Skeletal muscle cell (primary cell): Measurements from ENCODE around the gene CACNA1H.

Experiments
- DNase-seq: peaks from one replicate; pipeline ENCODE4 v3.0.0-alpha.2; 2010; ENCODE audit warnings: low read depth
- H3K4me3 ChIP-seq: 2 replicates; pipeline ENCODE4 v1.5.1; 2011; ENCODE audit warnings: low read depth, mild to moderate bottlenecking, control low read depth, low read length, moderate library complexity

CACNA1H gene

DNA sequence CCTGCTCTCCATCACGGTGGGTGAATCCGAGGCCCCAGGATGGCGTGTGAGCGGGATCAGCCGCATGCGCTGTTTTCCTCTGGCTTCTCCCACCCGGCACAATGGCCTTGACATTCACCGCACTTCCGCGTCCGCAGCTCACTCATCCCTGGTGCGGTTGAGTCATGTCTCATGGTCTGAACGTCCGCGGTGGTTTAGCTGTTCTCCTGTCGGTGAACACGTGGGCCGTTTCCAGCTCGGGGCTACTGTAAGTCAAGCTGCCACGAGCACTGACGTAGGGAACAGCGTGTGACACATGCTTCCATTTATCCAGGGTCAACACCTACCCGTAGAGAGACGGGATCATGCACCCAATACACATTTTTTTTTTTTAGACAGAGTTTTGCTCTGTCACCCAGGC lies 15.3 kb upstream of the CACNA1H start:
- no peak overlapping the region for H3K4me3 ChIP-seq
- no peak for DNase-seq

DNA sequence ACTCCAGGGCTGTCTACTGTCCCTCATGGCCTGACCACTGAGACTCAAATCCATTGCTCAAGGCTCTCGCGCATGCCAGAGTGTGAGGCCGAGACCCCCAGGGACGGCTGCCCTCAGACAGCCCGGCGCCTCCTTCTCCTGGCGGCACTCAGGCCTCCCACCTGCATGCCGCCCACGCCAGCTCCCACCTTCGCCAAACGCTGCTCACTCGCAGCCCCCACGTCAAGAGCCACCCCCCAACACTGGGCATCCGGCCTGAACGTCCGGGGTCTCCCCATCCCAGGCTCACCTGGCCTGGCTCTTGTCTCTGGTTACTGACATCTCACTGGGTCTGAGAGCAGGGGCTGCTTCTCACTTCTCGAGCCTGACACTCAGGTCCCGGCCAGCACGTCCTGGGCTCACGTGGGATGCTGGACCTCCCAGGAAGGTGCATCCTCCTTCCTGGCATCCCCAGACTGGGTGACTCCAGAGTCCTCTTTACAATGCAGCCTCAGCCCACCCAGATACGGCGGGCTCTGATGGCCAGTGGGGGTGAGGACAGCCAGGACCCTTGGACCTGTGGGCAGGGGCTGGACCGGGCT lies 12.2 kb upstream of the CACNA1H start:
- no peak overlapping the region for H3K4me3 ChIP-seq

DNA sequence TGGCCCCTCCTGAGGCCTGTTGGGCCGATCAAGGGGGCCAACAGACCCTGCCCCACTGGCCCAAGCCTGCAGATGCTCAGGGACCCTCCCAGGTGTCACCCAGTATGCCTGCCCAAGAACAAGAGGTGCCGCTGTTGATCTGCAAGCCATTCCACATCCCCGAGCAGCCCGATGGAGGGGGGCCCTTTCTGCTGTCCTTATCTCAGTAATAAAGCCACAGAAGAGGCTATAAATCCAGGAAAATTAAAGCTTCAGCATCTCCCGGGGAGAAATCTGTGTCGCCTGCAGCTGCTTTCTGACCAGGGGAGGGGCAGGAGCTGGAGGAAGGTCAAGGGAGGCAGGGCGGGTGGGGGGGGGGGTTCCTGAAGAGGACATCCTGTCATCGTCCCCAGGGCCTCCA lies 11.7 kb upstream of the CACNA1H start:
- DNase-seq, result no peak
- H3K4me3 ChIP-seq, result no peak overlapping the region

More for the DNA sequence above, 12.2 kb upstream of the CACNA1H start:
- DNase-seq, result no peak

DNA sequence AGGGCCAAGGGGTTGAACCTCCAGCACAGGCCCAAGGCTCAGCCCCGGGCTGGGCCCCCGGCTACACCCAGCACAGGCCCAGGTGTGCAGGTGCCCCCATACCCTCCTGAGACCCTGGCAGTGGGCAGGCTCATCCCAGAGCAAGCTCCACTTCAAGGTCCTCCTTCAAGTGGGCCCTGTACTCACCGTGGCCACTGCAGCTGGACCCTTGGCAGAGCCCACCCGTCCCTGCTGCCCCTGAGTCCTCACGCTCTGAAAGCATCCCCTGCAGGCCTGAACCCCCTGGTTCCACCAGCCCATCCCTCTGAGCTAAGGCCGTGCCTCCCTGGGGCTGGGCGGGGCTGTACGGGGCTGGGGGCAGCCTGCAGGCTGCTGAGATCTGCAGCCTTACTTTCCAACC lies 11.2 kb upstream of the CACNA1H start:
- no peak for DNase-seq
- no peak overlapping the region for H3K4me3 ChIP-seq

DNA sequence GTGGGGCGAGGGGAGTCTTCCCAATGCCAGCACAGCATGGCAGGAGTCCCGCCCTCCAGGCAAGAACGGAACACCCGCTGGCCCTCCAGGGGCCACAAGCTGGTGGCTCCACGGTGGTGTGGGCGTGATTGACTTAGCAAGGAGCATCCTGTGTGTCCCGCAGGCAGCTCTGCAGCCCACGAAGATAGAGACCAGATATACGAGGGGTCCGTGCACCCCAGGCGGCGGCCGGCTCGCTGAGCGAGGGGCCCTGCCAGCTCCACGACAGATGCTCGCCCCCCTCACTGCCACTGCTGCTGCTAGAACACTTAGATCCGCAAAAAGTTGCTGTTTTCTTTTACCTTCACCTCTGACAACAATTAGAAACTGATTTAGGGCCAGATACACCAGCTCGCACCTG lies 10.0 kb upstream of the CACNA1H start:
- H3K4me3 ChIP-seq, result no peak overlapping the region
- DNase-seq, result no peak

GRCh38 chr16:1143761-1144450 lies 9.0 kb upstream of the CACNA1H start:
- no peak overlapping the region for H3K4me3 ChIP-seq
- DNase-seq, result no peak

DNA sequence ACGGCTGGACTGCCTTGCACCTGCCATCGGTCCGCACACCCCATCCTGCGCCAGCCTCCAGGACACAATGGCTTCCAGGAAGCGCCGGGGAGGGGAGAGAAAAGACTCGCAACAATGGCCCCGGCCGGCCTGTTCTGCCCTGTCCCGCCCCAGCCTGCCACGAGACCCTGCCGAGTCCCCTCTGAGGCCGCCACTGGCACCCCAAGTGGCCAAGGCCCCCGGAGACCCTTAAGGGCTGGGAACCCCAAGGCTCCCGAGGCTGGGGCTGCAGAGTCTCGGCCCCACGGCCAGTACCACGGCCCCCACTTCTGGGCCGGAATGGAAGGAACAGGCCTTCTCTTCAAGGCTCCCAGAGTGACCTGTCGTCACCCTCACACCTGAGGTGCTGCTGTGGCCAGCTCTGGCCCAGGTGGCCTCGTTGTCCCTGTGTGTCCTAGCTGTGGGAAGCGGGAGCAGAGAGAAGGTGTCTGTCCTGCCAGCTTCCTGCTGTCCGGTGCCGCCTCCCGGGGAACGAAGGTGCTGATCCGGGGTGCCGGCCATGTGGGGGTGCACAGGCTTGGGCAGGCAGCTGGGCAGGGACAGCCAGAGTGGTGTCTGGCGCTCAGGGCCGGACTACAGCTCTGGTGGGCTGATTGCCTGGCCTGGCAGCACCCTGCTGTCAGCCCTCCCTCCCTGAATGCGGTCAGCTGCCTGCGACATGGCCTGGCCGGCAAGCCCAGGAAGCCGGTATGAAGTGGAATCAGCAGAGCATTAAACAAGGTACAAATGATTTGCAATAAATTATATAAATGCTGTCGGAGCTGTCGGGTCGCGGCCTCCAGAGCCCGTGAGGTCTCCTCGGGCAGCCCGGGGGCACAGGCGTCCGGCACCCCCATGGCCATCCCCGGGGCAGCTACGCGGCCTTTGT lies 8.2 kb upstream of the CACNA1H start:
- H3K4me3 ChIP-seq, result no peak overlapping the region
- DNase-seq, result no peak

GRCh38 chr16:1145383-1146100 lies 7.4 kb upstream of the CACNA1H start:
- H3K4me3 ChIP-seq, result no peak overlapping the region
- DNase-seq, result no peak

- no peak for DNase-seq
- no peak overlapping the region for H3K4me3 ChIP-seq
Observed at GRCh38 chr16:1146409-1146808, 6.5 kb upstream of the CACNA1H start.

DNA sequence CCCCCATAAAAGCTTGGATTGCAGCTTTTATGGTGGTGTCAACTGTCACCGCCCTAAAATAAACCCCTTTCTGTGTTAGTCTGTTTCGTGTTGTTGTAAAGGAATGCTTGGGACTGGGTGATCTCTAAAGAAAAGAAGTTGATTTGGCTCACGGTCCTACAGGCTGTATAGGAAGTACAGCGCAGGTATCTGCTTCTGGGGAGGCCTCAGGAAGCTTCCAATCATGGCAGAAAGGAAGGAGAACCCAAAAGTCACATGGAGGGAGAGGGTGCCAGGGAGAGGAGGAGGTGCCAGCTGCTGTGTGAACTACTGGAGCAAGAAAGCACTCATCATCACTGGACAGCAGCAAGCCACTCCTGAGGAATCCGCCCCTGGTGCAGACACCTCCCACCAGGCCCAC lies 5.9 kb upstream of the CACNA1H start:
- DNase-seq, result no peak
- H3K4me3 ChIP-seq, result no peak overlapping the region

DNA sequence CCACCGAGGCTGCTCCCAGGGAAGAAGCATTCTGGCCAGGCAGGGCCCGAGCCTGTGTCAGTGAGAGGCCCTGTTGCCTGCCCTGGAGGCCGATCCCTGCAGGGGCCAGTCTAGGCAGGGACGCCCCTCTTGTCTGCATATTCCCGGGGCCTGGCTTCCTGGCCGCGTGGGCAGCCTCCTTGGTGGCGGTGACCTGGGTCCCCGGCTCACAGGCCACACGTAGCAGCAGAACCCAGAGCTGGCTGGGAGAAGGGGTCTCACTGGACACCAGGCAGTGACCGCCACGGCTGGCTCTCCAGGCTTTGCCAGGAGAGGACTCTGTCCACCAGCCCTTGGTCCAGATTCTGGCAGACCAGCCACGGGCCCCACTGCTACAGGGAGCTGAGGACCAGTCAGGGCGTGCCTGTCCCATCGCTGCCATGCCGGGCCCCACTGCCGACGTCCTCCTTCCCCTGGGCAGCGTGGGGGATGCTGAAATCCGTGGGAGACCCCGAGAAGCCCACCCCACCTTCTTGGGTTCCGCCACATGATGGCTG lies 3.7 kb upstream of the CACNA1H start:
- DNase-seq, result no peak
- peak overlapping the region; percentile 5 for H3K4me3 ChIP-seq

- no peak for DNase-seq
- H3K4me3 ChIP-seq, result no peak overlapping the region
Observed at GRCh38 chr16:1150511-1150982, 2.4 kb upstream of the CACNA1H start.

- no peak overlapping the region for H3K4me3 ChIP-seq
- DNase-seq, result no peak
Observed at GRCh38 chr16:1151424-1152122, 1.3 kb upstream of the CACNA1H start.

GRCh38 chr16:1152123-1152638 lies 725 bp upstream of the CACNA1H start:
- H3K4me3 ChIP-seq, result peak overlapping the region; percentile 34
- DNase-seq, result no peak

- H3K4me3 ChIP-seq, result peak overlapping the region; percentile 43
Observed at GRCh38 chr16:1153480-1154160, 714 bp downstream of the CACNA1H start.

DNA sequence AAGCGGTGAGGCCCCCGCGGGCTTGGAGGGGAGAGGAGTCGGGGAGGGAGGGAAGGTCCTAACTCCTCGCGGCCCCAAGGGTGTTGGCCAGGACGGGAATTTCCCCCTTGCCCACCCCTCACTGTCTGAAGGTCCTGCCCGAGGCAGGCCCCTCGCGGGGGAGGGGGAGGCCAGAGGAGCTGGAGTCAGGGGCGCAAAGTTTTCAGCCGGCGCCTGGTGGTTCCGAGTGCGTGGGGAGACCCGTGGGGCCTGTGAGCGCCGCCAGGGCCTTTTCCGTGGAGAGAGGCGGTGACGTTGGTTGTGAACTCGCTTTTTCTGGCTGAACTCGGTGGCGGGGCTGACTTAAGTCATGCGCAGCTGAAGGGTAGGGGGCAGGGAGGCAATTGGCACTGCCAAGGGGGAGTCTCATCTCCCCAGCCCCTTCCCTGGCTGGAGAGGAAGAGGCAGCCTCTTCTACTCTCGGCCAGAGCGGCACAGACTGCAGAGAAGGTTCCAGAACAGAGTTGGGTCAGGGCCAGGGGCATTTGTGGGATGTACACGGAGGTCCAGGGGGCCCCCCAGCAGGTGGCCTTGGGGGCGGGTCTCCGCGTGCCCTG lies 1.5 kb downstream of the CACNA1H start:
- DNase-seq, result no peak
- H3K4me3 ChIP-seq, result peak overlapping the region; percentile 43

More at GRCh38 chr16:1153480-1154160, 714 bp downstream of the CACNA1H start:
- DNase-seq, result no peak

- peak overlapping the region; percentile 43 for H3K4me3 ChIP-seq
- no peak for DNase-seq
Observed at GRCh38 chr16:1154887-1155331, 2.0 kb downstream of the CACNA1H start.
